ENCODE data around the gene DHX34.
"Not testable (repeated sequence)": the region's sequence is repeated elsewhere in the genome, so short reads cannot be mapped to it uniquely, and the experiment has no call there.

Gene DHX34

DNA sequence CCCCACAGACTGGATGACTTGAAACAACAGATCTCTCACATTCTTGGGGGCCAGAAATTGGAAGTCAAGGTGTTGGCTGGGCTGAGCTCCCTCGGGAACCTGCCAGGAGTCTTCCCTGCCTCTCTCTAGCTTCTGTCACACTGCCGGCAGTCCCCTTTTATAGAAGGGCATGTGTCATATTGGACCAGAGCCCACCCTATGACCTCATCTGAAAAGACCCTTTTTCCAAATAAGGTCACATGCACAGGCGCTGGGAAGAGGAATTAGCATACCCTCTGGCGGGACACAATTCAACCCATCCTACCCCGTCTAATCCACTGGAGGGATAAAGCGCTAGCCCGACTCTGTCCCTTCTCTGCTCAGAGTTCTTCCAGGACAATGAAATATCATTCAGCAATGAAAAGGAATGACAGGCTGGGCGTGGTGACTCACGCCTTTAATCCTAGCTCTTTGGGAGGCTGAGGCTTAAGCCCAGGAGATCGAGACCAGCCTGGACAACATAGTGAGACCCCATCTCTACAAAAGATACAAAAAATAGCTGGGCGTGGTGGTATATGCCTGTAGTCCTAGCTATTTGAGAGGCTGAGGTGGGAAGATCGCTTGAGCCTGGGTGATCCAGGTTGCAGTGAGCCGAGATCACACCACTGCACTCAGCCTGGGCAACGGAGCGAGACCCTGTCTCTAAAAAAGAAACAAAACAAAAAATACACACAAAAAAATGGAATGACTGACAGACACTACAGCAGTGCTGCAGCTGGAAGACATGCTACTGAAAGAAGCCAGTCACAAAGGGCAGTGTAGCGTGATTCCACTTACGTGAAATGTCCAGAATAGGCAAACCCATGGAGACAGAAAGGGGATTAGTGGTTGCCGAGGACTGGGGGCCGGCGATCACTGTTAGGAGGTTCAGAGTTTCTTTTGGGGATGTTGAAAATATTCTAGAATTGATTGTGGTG lies 41.7 kb downstream of the DHX34 start:
- peak; percentile 58 for DNase-seq (ENCODE audit: low read depth, low spot score)

DNA sequence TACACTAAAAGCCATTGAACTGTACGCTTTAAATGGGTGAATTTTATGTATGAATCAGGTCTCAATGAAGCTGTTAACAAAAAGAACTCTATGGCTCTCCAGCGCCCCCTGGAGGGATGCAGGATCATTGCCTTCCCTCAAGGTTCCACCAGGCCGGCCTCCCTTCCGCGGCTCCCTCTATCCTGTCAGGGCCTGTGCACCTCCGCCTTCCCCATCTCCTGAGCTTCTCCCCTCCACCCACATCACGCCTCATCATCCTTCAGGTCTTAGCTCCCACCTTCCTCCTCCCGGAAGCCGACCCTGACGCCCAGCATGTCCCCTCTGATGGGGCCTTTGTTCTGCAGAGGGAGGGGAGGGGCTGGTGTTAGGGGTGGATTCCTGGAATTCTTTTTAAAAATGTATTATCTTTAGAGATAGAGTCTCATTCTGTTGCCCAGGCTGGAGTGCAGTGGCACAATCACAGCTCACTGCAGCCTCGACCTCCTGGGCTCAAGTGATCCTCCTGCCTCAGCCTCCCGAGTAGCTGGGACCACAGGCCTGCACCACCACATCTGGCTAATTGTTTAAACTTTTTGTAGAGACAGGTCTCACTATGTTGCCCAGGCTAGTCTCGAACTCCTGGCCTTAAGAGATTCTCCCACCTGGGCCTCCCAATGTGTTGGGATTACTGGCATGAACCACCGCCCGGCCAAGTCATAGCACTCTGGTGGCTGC lies 42.6 kb downstream of the DHX34 start:
- DNase-seq (ENCODE audit: low read depth, low spot score) = peak; percentile 93

DNA sequence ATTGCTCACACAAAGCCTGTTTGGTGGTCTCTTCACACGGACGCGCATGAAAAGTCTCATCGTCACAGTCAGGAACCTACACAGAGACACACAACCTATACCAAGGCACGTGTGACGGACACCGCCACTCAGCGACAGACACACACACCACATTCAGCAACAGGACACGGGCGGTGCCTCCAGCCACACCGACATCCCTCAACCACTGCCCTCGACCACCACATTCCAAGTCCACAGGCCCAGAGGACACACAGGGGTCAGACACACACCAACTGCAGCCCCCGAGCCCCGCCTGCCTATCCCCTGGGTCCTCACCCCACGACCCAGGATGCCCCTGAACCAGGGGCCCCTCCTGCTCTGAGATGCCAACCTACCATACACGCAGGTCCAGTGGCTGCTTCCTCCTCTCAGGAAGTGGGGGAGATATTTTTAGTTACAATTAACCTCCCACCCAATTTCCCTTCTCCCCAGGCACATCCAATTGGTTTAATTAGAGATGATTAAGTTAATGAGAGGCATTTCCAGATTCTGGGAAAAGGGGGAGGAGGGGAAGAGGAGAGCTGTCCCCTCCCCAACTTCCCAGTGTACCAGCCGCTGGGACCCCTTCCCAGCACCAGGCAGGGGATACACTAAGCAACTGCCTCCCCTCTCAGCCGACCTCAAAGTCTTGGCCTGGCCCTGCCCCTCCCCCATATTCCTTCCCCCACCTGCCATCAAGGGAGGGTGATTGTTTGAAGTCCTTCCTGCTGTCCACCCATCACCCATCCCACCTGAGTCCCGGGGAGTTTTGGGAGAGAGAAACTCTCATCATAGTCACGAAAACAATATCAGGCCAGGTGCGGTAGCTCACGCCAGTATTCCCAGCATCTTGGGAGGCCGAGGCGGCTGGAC lies 49.8 kb downstream of the DHX34 start:
- peak; percentile 47 for DNase-seq (ENCODE audit: low read depth, low spot score)

DNA sequence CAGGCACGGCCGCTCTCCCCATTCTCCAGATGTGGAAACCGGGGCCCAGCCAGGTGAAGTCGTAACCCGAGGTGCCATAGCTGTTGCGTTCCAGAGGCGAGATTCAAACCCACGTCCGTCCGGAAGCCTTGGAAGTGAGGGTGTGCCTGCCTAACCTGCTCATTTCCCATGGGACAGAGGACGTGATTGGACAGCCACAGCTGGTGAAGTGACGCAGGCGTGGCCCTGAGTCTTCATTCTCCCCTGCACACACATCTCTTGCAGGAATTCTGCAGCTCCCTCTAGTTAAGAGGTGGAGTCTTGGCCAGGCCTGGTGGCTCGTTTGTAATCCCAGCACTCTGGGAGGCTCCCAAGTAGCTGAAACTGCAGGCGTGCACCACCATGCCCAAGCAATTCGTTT lies 53.4 kb downstream of the DHX34 start:
- DNase-seq (ENCODE audit: low read depth, low spot score) = peak; percentile 17

- no peak for DNase-seq (ENCODE audit: low read depth, low spot score)
Measured at GRCh38 chr19:47404334-47405196, 55.5 kb downstream of the DHX34 start.

DNA sequence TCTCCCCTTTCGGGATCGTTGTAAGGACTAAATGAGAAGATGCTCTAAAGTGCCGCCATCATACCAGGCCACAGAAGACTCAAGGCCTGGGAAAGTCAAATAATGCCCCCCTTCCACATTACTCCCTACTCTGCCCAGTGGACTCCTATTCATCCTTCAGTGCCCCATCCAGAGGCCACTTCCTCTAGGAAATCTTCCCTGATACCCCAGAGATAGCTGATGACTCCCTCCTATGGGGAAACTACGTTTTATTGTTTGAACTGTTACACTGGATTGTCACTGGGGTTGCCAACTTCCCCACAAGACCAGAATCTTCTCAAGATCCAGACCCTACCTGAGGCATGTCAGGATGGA lies 56.1 kb downstream of the DHX34 start:
- DNase-seq (ENCODE audit: low read depth, low spot score) = no peak

DNA sequence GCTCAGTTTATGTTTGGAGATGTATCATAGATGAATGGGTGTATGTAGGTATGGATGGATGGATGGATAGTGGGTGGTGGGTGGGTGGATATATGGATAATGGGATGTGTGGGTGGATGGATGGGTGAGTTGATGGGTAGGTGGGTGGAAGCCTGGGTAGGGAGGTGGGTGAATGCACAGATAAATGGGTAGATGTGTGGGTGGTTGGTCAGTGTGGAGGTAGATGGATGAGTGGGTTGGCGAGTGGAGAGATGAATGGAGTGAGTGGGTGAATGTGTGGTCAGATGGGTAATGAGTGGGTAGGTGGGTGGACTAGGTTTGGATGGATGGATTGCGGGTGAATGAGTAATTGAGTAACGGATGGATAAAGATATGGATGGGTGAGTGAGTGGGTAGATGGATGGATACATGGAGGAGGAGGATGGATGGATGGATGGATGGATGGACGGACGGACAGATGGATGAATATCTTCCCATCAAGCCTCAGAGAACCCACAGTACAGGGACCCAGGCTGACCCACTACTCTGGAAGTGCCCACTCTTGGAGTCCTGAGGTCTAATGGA lies 56.8 kb downstream of the DHX34 start:
- DNase-seq (ENCODE audit: low read depth, low spot score) = no peak

DNA sequence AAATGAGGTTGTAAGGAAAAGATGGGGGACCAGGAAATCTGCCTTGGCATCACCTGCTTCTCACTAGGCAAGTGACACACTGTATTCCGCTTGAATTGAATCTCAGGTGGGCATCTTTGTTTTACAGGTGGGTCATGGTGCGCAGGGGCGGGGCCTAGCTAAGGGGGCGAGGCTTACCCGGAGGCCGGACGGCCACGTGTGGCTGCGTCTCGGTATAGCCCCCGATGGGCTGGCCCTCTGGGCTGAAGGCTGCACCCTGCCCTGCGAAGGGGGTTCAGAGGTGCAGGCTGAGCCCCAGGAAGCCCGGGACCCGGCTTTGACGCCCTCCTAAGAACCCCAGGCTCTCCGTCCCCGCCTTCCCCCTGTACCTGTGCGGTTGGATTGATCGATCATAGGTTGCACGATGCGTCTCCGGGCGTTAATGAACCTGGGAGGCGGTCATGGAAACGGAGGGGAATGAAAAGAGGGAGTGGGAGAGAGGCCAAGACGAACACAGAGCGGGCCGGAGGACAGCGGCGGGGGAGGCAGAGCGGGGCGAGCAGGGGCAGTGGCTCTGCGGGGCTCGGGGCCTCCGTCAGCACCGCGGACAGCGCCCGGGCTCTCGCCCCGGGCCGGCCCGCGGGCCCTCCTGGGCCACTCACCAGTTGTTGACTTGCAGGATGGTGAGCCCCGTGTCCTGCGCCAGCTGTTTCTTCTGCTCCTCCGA lies 57.7 kb downstream of the DHX34 start:
- DNase-seq (ENCODE audit: low read depth, low spot score) = peak; percentile 86

GRCh38 chr19:47407417-47407774 lies 58.3 kb downstream of the DHX34 start:
- peak; percentile 78 for DNase-seq (ENCODE audit: low read depth, low spot score)

DNA sequence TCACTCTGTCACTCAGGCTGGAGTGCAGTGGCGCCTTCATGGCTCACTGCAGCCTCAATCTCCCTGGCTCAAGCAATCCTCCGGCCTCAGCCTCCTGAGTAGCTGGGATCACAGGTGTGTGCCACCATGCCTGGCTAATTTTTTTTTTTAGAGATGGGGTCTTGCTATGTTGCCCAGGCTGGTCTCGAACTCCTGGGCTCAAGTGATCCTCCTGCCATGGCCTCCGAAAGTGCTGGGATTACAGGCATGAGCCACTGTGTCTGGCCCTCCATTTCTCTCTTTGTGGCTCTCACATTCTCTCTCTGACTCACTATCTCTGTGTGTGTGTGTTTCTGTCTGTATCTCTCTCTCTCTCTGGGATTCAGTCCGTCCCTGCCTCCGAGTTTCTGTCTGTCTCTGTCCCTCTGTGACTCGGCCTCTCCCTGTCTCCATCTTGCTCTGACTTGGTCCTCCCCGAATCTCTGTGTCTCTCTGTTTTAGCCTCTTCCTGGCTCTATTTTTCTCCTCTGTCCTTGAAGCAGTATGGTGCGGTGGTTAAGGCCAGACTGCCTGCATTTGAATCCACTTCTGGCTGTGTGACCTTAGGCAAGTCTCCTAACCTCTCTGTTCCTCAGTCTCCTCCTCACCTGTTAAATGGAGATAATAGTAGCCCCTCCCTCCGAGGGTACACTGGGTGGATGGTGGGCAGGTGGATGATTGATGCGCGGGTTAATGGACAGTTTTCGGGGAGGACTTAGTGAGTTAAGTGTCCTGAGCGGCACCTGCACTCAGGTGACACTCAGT lies 59.2 kb downstream of the DHX34 start:
- no peak for DNase-seq (ENCODE audit: low read depth, low spot score)

DNA sequence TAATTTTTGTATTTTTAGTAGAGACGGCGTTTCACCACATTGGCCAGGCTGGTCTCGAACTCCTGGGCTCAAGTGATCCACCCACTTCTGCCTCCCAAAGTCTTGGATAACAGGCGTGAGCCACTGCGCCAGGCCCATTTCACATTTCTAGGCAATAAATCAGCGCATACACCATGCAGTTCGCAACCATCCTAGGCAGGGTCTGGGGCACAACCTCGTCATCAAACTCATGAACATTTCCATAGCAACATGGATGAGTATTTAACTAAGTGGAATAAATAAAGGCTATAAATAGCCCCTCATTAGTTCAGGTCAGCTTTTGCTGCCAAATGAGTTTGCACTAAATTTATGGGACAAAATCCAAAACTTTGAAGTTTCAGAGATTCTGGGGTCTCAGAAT lies 62.0 kb downstream of the DHX34 start:
- DNase-seq (ENCODE audit: low read depth, low spot score) = no peak

GRCh38 chr19:47411696-47412095 lies 62.6 kb downstream of the DHX34 start:
- not testable (repeated sequence) for DNase-seq (ENCODE audit: low read depth, low spot score)

- no peak for DNase-seq (ENCODE audit: low read depth, low spot score)
Measured at GRCh38 chr19:47413941-47414340, 64.8 kb downstream of the DHX34 start.

DNA sequence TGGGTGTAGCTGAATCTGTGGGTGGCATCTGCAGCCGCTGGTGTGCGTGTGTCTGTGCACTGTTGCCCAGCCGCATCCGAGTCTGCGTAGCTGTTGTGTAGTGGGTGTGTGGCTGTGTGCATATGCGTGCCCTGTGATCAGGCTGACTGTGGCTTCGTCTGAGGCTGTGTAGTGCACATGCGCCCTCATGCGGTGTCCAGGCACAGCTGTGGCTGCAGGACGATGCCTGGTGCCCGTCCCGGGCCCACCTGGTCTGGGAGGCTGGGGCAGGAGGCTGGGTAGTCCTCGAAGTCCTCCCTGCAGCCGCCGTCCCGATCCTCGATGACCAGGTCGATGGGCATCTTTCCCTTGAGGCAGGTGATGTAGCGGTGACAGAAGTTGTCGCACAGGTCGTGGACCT lies 65.4 kb downstream of the DHX34 start:
- peak; percentile 54 for DNase-seq (ENCODE audit: low read depth, low spot score)

DNA sequence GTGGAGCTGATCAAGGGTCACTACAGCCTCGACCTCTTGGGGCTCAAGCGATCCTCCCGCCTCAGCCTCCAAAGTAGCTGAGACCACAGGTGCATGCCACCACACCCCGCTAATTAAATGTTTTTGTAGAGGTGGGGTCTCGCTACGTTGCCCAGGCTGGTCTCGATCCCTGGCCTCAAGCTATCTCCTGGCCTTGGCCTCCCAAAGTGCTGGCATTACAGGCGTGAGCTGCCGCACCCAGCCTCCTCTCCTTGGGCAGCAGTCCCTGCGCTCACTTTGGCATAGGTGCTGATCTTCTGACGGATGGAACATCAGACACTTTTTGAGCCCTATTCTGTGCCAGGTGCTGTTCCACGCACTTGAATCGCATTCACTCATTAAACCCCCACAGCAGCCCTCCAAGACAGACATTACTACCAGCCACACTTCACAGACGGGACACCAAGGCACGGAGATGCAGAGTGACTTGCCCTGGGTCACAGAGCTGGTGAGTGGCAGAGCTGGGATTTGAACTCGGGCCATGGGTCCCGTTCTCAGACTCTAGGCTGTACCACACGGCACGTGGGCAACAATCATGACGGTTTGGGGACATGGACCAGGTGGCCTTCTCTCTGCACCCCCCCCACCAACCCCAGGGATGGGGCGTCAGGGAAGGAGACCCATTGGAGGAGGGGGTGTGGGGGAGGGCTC lies 67.0 kb downstream of the DHX34 start:
- no peak for DNase-seq (ENCODE audit: low read depth, low spot score)

- DNase-seq (ENCODE audit: low read depth, low spot score) = no peak
Measured at GRCh38 chr19:47416643-47416985, 67.5 kb downstream of the DHX34 start.

- no peak for DNase-seq (ENCODE audit: low read depth, low spot score)
Measured at GRCh38 chr19:47417107-47417745, 68.1 kb downstream of the DHX34 start.
